Thyroid gland (tissue), 4 donors: Measurements from ENCODE around the gene CITED4.

Experiments used
- POLR2A ChIP-seq, 2 donors: fragments of 450-650 bp; IDR thresholded peaks; one replicate each; pipeline ENCODE4 v1.6.1; 2017; ENCODE audit warnings: antibody characterized with exemption in 2 of 2, mild to moderate bottlenecking in 2 of 2, moderate library complexity in 1 of 2
- TF ChIP-seq, protein P1 (sequence below), 6 experiments: fragments of 200-600 bp in 3 of 6; fragments of 450-650 bp in 3 of 6; sonication (generic) in 3 of 6; IDR thresholded peaks; one replicate each; pipeline ENCODE4 v1.5.1; 2016 to 2019; ENCODE audit warnings: antibody characterized with exemption in 6 of 6, mild to moderate bottlenecking in 2 of 6, inconsistent platforms in 1 of 6, moderate library complexity in 1 of 6

DNA sequence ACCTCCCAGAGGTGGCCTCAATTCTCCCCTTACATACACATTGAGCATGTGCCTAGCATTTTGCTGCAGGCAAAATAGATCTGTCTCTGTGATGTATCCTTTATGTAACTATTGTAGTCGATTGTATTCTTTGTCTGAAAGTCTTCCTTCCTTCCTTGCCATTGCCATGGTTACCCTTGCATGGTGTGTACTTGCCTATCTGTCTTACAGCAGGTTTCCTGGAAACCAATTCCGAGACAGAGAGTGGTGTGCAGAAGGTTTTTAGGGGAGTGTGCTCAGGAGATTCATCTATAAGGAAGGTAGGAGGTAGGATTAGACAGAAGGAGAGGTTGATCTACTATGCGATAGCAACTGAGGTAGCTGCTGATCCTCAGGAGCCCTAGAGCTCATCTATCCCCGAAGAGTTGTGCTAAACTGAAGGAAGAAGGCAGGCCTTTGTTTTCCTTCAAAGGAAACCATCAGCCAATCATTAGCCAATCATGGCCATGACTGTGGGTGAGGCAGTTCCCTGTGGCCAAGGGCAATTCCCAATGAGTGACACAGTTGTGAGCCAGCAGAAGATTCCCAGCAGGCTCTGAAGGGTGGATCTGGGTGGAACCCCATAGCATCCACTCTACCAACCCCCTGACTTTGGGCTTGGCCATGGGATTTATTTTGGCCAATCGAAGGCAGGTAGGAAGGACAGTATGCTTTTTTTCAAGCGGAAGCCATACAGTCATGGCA, 15.0 kb downstream of the CITED4 start:
- TF ChIP-seq, protein P1, sequence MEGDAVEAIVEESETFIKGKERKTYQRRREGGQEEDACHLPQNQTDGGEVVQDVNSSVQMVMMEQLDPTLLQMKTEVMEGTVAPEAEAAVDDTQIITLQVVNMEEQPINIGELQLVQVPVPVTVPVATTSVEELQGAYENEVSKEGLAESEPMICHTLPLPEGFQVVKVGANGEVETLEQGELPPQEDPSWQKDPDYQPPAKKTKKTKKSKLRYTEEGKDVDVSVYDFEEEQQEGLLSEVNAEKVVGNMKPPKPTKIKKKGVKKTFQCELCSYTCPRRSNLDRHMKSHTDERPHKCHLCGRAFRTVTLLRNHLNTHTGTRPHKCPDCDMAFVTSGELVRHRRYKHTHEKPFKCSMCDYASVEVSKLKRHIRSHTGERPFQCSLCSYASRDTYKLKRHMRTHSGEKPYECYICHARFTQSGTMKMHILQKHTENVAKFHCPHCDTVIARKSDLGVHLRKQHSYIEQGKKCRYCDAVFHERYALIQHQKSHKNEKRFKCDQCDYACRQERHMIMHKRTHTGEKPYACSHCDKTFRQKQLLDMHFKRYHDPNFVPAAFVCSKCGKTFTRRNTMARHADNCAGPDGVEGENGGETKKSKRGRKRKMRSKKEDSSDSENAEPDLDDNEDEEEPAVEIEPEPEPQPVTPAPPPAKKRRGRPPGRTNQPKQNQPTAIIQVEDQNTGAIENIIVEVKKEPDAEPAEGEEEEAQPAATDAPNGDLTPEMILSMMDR (IDR thresholded peaks at IDR 0.05) = no peak
- no peak for TF ChIP-seq POLR2A (IDR thresholded peaks at IDR 0.05)
